ENCODE data around the gene C6orf141. TPM values are rescaled to one million over a fixed set of nuclear protein-coding genes. Genes with fewer than 3 reads are reported as not detected.
A peak's percentile ranks its signal among the peaks of the same experiment; 100 is the strongest.

Gene C6orf141
- total RNA-seq (2014; rRNA removed), result 43.8 and 49.4 TPM in 2 replicates
- percentile 97 among the genes with signal in this experiment for Bru-seq, nascent RNA
- BruChase-seq, experiment 1, labeled RNA remaining after a 6-hour chase, result percentile 92 among the genes with signal in this experiment
- BruChase-seq, experiment 2, labeled RNA remaining after a 2-hour chase, result percentile 94 among the genes with signal in this experiment
- long read RNA-seq, partial matches to known transcripts, result 3 of 39 reads
- long read RNA-seq, other reads (novel, unspliced or antisense), result 32 of 39 reads

DNA sequence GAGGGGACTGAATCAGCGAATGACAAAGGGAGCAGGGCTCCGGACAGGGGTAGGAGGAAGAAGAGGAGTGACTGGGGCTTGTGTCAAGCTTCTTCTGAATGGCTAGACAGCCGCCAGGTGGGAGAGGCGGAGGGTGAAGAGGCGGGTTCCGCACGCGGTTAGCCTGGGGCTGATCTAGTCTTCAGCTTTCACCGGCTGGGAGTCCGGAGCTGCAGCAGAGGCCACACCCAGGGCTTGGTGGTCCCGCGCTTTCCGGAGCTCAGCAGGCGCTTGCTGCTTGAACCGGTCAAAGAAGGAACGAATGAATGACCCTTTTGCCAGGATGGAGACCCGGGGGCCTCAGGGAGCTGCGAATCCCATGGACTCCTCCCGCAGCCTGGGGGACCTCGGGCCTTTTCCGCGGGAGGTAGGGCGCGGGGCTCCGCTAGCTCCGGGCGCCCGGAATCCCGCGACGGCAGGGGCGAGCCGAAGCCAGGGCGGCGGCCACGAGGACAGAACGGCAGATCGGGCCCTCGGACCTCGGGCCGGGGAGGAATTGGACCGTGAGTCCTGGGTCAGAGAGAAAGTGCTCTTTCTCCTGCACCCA is at the start of gene C6orf141:
Gene C6orf141, plus strand, starts transcription at position 177 of the 586 bp plus-strand sequence. Its CDS starts 125 bp downstream, at position 302.
- ChIA-PET CTCF (interaction anchor here (0.5 to 1.6 kb wide), 3 partner anchors 19 to 46 kb away, joined by 3 to 8 read pairs (median 7); no protein-coding TSS in a partner anchor), POLR2A (ENCODE audit: unreplicated experiment) (interaction anchor here (0.6 to 1.3 kb wide), 2 partner anchors 9 to 13 kb away, joined by 3 to 6 read pairs; no protein-coding TSS in a partner anchor)
- peaks cover 52% of the 10 kb centered on the region for H3K79me2 ChIP-seq (ENCODE audit: low read length)
- H3K9me2 ChIP-seq (replicated peaks; ENCODE audit: low read length), result no peaks in the 10 kb centered on the region
- H3K4me3 ChIP-seq (ENCODE audit: low read length), result peak within 1 kb of the TSS; percentile 90
- no peaks in the 10 kb centered on the region; the same call in 1 of the 2 replicates for H4K20me1 ChIP-seq (ENCODE audit: low read length)
- H2AFZ ChIP-seq (ENCODE audit: low read length), result peak within 1 kb of the TSS; percentile 88
- peaks cover 8% of the 10 kb centered on the region for H3F3A ChIP-seq (ENCODE audit: low read length, unreplicated experiment)
- H3K4me2 ChIP-seq (ENCODE audit: low read length), result peak within 1 kb of the TSS; percentile 98
- TF ChIP-seq EZH2phosphoT487 (IDR thresholded peaks at IDR 0.05; ENCODE audit: borderline replicate concordance, low read length), result no peak
- TF ChIP-seq, protein P1, sequence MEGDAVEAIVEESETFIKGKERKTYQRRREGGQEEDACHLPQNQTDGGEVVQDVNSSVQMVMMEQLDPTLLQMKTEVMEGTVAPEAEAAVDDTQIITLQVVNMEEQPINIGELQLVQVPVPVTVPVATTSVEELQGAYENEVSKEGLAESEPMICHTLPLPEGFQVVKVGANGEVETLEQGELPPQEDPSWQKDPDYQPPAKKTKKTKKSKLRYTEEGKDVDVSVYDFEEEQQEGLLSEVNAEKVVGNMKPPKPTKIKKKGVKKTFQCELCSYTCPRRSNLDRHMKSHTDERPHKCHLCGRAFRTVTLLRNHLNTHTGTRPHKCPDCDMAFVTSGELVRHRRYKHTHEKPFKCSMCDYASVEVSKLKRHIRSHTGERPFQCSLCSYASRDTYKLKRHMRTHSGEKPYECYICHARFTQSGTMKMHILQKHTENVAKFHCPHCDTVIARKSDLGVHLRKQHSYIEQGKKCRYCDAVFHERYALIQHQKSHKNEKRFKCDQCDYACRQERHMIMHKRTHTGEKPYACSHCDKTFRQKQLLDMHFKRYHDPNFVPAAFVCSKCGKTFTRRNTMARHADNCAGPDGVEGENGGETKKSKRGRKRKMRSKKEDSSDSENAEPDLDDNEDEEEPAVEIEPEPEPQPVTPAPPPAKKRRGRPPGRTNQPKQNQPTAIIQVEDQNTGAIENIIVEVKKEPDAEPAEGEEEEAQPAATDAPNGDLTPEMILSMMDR (conservative IDR thresholded peaks at IDR 0.05; ENCODE audit: low read depth, low read length), result no peak
- TF ChIP-seq EZH2 (IDR thresholded peaks at IDR 0.05; ENCODE audit: low read length, unreplicated experiment), result no peak
- H3K36me3 ChIP-seq (ENCODE audit: low read depth, low read length), result no peaks in the 10 kb centered on the region
- no peaks in the 10 kb centered on the region for H3K27me3 ChIP-seq (ENCODE audit: low read length)
- H3K9ac ChIP-seq (ENCODE audit: low read length), result peak within 1 kb of the TSS; percentile 95
- H3K27ac ChIP-seq (ENCODE audit: low read length), result peak within 1 kb of the TSS; percentile 74
- no peaks in the 10 kb centered on the region for H3K9me3 ChIP-seq (ENCODE audit: low read length)
- no TSS peak for BruUV-seq (replicated peaks)
- intact Hi-C loops (cut with micrococcal nuclease), result loop anchor here (1.0 to 2.0 kb wide), 2 partner anchors 9 to 16 kb away; no protein-coding TSS in a partner anchor
- ATAC-seq (peak; percentile 87), DNase-seq (peak; percentile 94)
- H3K4me1 ChIP-seq (ENCODE audit: insufficient read depth, low read length), result peaks cover 35% of the 10 kb centered on the region

DNA sequence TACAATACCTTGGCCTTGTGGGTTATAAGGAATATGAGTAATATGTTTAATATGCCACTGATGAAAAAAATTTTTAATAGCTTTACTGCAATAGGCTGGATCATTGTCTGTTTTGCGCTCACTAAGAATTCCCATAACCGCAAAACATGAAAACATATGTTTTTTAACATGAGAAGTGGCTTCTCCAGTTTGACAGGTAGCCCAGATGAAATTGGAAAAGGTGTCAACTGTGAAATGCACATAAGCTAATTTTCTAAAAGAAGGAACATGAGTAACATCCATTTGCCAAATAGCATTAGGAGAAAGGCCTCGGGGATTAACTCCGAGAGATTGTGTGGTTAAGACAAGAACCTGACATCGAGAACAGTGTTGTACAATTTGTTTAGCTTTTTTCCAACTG is 45.8 kb upstream of the C6orf141 start:
- no peaks in the 10 kb centered on the region for H3K4me1 ChIP-seq (ENCODE audit: insufficient read depth, low read length)
- intact Hi-C loops (cut with micrococcal nuclease), result no loop called here
- ChIA-PET POLR2A (ENCODE audit: unreplicated experiment) (no interaction called here), CTCF (no interaction called here)
- H3K36me3 ChIP-seq (ENCODE audit: low read depth, low read length), result no peaks in the 10 kb centered on the region
- H3K27me3 ChIP-seq (ENCODE audit: low read length), result no peaks in the 10 kb centered on the region
- H3K4me2 ChIP-seq (ENCODE audit: low read length), result no peak overlapping the region
- H3K9ac ChIP-seq (ENCODE audit: low read length), result no peak overlapping the region
- no peak for ATAC-seq
- DNase-seq, result no peak
- no peak overlapping the region for H3K27ac ChIP-seq (ENCODE audit: low read length)
- H3K9me3 ChIP-seq (ENCODE audit: low read length), result no peaks in the 10 kb centered on the region
- no peak overlapping the region for H3K4me3 ChIP-seq (ENCODE audit: low read length)
- no peaks in the 10 kb centered on the region for H3K9me2 ChIP-seq (replicated peaks; ENCODE audit: low read length)
- H3K79me2 ChIP-seq (ENCODE audit: low read length), result no peaks in the 10 kb centered on the region
- no TSS peak for BruUV-seq (replicated peaks)
- no peaks in the 10 kb centered on the region for H3F3A ChIP-seq (ENCODE audit: low read length, unreplicated experiment)
- TF ChIP-seq EZH2phosphoT487 (IDR thresholded peaks at IDR 0.05; ENCODE audit: borderline replicate concordance, low read length) (no peak), EZH2 (IDR thresholded peaks at IDR 0.05; ENCODE audit: low read length, unreplicated experiment) (no peak)
- TF ChIP-seq, protein P1 (conservative IDR thresholded peaks at IDR 0.05; ENCODE audit: low read depth, low read length), result no peak
- no peak overlapping the region for H2AFZ ChIP-seq (ENCODE audit: low read length)
- no peaks in the 10 kb centered on the region for H4K20me1 ChIP-seq (ENCODE audit: low read length)

Measured in PC-3 (cell line).